Measurements from ENCODE around the gene C1orf56.

GRCh38 chr1:151012684-151013471, 34.7 kb upstream of the C1orf56 start:
- no peak for TF ChIP-seq EZH2 (IDR thresholded peaks at IDR 0.05; ENCODE audit: insufficient read depth, poor library complexity, severe bottlenecking)
- no peak for TF ChIP-seq EZH2phosphoT487 (IDR thresholded peaks at IDR 0.05; ENCODE audit: insufficient read depth, low read depth)

All from GM23248 (cell line).